ENCODE results near the gene LDLRAD4. TPM values are rescaled to one million over a fixed set of nuclear protein-coding genes. Genes with fewer than 3 reads are reported as not detected.

Gene LDLRAD4
- polyA plus RNA-seq, 3 donors = 9.5 to 10.1 (median 9.6) TPM

- DNase-seq (ENCODE audit: low read depth in 3 of 3, low spot score in 2 of 3) = no peak
Observed at GRCh38 chr18:13416848-13417247, 198.3 kb downstream of the LDLRAD4 start.

- no peak for DNase-seq (ENCODE audit: low read depth in 3 of 3, low spot score in 2 of 3)
Observed at GRCh38 chr18:13418013-13418710, 199.6 kb downstream of the LDLRAD4 start.

GRCh38 chr18:13420969-13421686 is 202.6 kb downstream of the LDLRAD4 start:
- DNase-seq (ENCODE audit: low read depth in 3 of 3, low spot score in 2 of 3) = no peak

- DNase-seq (ENCODE audit: low read depth in 3 of 3, low spot score in 2 of 3) = no peak
Observed at GRCh38 chr18:13422541-13423147, 204.1 kb downstream of the LDLRAD4 start.

- no peak for DNase-seq (ENCODE audit: low read depth in 3 of 3, low spot score in 2 of 3)
Observed at GRCh38 chr18:13423352-13423751, 204.8 kb downstream of the LDLRAD4 start.

- DNase-seq (ENCODE audit: low read depth in 3 of 3, low spot score in 2 of 3) = no peak
Observed at GRCh38 chr18:13424363-13424762, 205.8 kb downstream of the LDLRAD4 start.

- no peak for DNase-seq (ENCODE audit: low read depth in 3 of 3, low spot score in 2 of 3)
Observed at GRCh38 chr18:13425357-13426091, 207.0 kb downstream of the LDLRAD4 start.

- DNase-seq (ENCODE audit: low read depth in 3 of 3, low spot score in 2 of 3) = no peak
Observed at GRCh38 chr18:13427354-13427753, 208.8 kb downstream of the LDLRAD4 start.

GRCh38 chr18:13428319-13428718 is 209.8 kb downstream of the LDLRAD4 start:
- DNase-seq (ENCODE audit: low read depth in 3 of 3, low spot score in 2 of 3) = no peak

GRCh38 chr18:13429016-13429415 is 210.5 kb downstream of the LDLRAD4 start:
- DNase-seq (ENCODE audit: low read depth in 3 of 3, low spot score in 2 of 3) = no peak

GRCh38 chr18:13429884-13430510 is 211.4 kb downstream of the LDLRAD4 start:
- DNase-seq (ENCODE audit: low read depth in 3 of 3, low spot score in 2 of 3) = no peak

- DNase-seq (ENCODE audit: low read depth in 3 of 3, low spot score in 2 of 3) = no peak
Observed at GRCh38 chr18:13430663-13431062, 212.1 kb downstream of the LDLRAD4 start.

- DNase-seq (ENCODE audit: low read depth in 3 of 3, low spot score in 2 of 3) = no peak
Observed at GRCh38 chr18:13431886-13432285, 213.3 kb downstream of the LDLRAD4 start.

- DNase-seq (ENCODE audit: low read depth in 3 of 3, low spot score in 2 of 3) = no peak
Observed at GRCh38 chr18:13433125-13433524, 214.6 kb downstream of the LDLRAD4 start.

- no peak for DNase-seq (ENCODE audit: low read depth in 3 of 3, low spot score in 2 of 3)
Observed at GRCh38 chr18:13433685-13434084, 215.1 kb downstream of the LDLRAD4 start.

- no peak for DNase-seq (ENCODE audit: low read depth in 3 of 3, low spot score in 2 of 3)
Observed at GRCh38 chr18:13434854-13435253, 216.3 kb downstream of the LDLRAD4 start.

GRCh38 chr18:13435586-13436333 is 217.2 kb downstream of the LDLRAD4 start:
- no peak for DNase-seq (ENCODE audit: low read depth in 3 of 3, low spot score in 2 of 3)

GRCh38 chr18:13436576-13436975 is 218.0 kb downstream of the LDLRAD4 start:
- no peak for DNase-seq (ENCODE audit: low read depth in 3 of 3, low spot score in 2 of 3)

- DNase-seq (ENCODE audit: low read depth in 3 of 3, low spot score in 2 of 3) = no peak
Observed at GRCh38 chr18:13437034-13437433, 218.5 kb downstream of the LDLRAD4 start.

All from right renal cortex interstitium (tissue), 3 donors.